Upper lobe of right lung (tissue), 1 donor: ENCODE measurements around the gene INCA1. TPM values are rescaled to one million over a fixed set of nuclear protein-coding genes. Genes with fewer than 3 reads are reported as not detected.

Experiments used
- ATAC-seq: fragments of 200-7000 bp; cut with Tn5 transposase; one replicate; pipeline ENCODE4 v1.9.1; 2020; ENCODE audit warnings: mild to moderate bottlenecking, moderate library complexity
- DNase-seq: peaks from one replicate; pipeline ENCODE4 v3.0.0-alpha.2; 2020
- H3K27ac ChIP-seq: fragments of 200-600 bp; one replicate; pipeline ENCODE4 v1.8.0; 2022
- H3K27me3 ChIP-seq: fragments of 200-600 bp; one replicate; pipeline ENCODE4 v1.8.0; 2022; ENCODE audit warnings: mild to moderate bottlenecking
- H3K36me3 ChIP-seq: fragments of 200-600 bp; one replicate; pipeline ENCODE4 v1.8.0; 2022
- H3K4me1 ChIP-seq: fragments of 200-600 bp; one replicate; pipeline ENCODE4 v1.8.0; 2022
- H3K4me3 ChIP-seq: fragments of 200-600 bp; one replicate; pipeline ENCODE4 v1.8.0; 2022; ENCODE audit warnings: mild to moderate bottlenecking
- H3K9me3 ChIP-seq: fragments of 200-600 bp; one replicate; pipeline ENCODE4 v1.8.0; 2022
- intact Hi-C: fragments of 100-400 bp; cut with DNase I; formaldehyde crosslinking; loops from one replicate; pipeline ENCODE4 v1.11.0; 2022
- total RNA-seq: library from RNA; stranded (reverse); fragmentation: NEBNext Ultra II Directional; extraction: Animal tissue kit (Norgen Biotek cat#: 25700); gene quantifications from one replicate; pipeline ENCODE4 v1.2.1, GENCODE V29; 2021
- TF ChIP-seq, protein P1 (sequence below): fragments of 200-600 bp; IDR thresholded peaks from one replicate; pipeline ENCODE4 v1.8.0; 2022; ENCODE audit warnings: antibody characterized with exemption
- donor health status: DM: no; HTN: yes; CAD: no; lungs with severe emphysema.

Gene INCA1
- total RNA-seq, 1 donor from 2014 or later = 4.5 TPM

DNA sequence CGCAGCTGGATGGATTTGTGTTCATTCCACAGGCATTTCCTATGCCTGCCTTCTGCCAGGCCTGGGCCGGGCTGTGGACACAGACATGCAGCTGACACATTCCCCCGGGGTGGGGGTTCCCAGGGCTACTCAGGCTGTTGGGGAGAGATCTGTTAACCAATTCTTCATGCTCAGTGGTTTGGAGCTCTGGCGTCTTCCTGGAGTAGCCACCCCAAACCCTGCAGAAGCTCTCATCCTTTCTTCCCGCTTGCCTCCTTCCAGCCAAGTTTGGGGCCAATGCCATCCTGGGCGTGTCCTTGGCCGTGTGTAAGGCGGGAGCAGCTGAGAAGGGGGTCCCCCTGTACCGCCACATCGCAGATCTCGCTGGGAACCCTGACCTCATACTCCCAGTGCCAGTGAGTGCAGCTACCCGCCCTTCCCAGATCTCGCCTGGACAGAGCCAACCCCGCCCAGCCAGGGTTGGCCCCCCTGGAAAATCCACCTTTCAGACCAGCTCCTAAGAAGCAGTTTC, 43.8 kb downstream of the INCA1 start:
- Histone ChIP-seq H3K36me3 (peaks cover under 1% of the 10 kb centered on the region), H3K4me3 (no peak overlapping the region), H3K4me1 (peaks cover 15% of the 10 kb centered on the region), H3K27ac (peak overlapping the region; percentile 36), H3K9me3 (no peaks in the 10 kb centered on the region), H3K27me3 (no peaks in the 10 kb centered on the region)
- DNase-seq = no peak
- ATAC-seq = no peak
- TF ChIP-seq, protein P1, sequence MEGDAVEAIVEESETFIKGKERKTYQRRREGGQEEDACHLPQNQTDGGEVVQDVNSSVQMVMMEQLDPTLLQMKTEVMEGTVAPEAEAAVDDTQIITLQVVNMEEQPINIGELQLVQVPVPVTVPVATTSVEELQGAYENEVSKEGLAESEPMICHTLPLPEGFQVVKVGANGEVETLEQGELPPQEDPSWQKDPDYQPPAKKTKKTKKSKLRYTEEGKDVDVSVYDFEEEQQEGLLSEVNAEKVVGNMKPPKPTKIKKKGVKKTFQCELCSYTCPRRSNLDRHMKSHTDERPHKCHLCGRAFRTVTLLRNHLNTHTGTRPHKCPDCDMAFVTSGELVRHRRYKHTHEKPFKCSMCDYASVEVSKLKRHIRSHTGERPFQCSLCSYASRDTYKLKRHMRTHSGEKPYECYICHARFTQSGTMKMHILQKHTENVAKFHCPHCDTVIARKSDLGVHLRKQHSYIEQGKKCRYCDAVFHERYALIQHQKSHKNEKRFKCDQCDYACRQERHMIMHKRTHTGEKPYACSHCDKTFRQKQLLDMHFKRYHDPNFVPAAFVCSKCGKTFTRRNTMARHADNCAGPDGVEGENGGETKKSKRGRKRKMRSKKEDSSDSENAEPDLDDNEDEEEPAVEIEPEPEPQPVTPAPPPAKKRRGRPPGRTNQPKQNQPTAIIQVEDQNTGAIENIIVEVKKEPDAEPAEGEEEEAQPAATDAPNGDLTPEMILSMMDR = no peak
- intact Hi-C loops = no loop called here

DNA sequence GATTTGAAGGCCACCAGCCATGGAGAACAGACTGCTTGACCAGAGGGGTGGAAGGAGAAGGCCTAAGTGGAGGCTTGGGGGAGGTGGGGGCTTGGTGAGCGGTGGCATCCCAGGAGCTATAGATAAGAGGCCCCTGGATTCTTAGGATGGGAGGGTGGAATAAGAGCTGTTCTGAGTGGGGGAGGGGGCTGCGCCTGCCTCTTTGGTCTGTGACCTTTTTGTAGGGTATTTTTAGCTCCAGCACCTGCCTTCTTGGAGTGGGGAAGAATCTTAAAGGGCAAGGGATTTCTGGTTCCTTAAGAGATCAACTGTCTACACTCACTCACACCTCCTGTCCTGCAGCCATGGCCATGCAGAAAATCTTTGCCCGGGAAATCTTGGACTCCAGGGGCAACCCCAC, 45.8 kb downstream of the INCA1 start:
- no peak for DNase-seq
- TF ChIP-seq, protein P1 = no peak
- Histone ChIP-seq H3K27ac (no peak overlapping the region), H3K4me1 (peaks cover 20% of the 10 kb centered on the region), H3K36me3 (peaks cover 4% of the 10 kb centered on the region), H3K4me3 (no peak overlapping the region), H3K9me3 (no peaks in the 10 kb centered on the region), H3K27me3 (no peaks in the 10 kb centered on the region)
- intact Hi-C loops = no loop called here
- ATAC-seq = no peak

DNA sequence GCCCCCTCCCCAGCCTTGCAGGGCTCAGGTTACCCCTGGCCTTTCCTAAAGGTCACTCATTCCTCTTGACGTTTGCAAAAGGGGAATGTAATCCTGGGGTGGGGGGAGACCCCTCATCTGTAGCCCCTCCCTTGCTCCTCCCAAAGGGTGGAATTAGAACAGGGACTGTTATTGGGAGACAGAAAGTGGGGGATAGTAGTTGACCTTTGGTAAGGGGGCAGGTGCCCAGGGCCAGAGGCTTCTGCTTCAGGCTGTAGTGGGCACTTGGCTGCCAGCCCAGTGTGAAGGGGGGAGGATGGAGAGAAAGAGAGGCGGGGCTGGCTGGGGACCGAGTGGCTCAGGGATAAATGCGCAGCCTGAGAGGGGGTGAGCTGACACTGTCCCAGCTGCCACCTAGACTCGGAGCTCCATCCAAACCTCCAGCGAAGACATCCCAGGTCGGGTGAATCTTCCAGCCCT, 46.5 kb downstream of the INCA1 start, which contains the start of gene ENO3:
TSS of gene ENO3 (plus strand) at position 374 of the 459 bp plus-strand sequence. CDS start 711 bp downstream, outside the sequence.
- TF ChIP-seq, protein P1 = no peak

DNA sequence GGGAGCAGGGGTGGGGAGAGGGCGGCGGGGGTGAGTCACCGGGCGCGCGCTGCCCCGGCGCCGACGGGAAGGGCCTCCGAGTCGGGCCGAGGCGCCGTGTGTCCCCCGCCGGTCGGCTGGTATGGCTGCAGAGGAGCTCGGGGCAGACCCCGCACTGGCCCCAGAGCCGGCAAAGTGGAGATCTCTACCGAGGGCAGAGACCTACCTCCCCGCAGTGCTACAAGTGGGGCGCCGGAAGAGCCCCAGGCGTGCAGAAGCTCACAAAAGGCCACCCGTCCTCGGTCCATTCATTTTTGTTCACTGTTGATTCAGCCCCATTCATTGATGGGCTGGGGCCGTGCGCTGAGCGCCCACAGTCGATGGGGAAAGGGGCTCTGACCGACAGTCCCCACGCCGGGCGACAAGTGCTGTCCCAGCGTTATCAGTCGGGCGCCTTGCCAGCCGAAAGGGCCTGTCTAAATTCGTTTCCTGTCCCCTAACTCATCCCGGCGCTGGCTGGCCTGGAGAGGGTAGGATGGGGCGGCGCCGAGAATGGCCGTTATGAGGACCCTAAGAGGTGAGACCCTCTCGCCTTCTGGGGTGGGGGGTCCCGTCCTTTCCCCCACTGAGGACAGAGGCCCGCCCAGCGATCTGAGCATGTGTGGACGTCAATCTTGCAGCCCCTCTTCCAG, 47.1 kb downstream of the INCA1 start:
- Histone ChIP-seq H3K27ac (peak overlapping the region; percentile 97), H3K27me3 (no peaks in the 10 kb centered on the region), H3K9me3 (no peaks in the 10 kb centered on the region), H3K36me3 (peaks cover 16% of the 10 kb centered on the region), H3K4me1 (peaks cover 33% of the 10 kb centered on the region), H3K4me3 (peak overlapping the region; percentile 99)
- TF ChIP-seq, protein P1 = no peak
- DNase-seq = peak; percentile 85
- ATAC-seq = no peak
- intact Hi-C loops = no loop called here

More for the DNA sequence above, 46.5 kb downstream of the INCA1 start, which contains the start of gene ENO3:
- Histone ChIP-seq H3K27me3 (no peaks in the 10 kb centered on the region), H3K9me3 (no peaks in the 10 kb centered on the region), H3K36me3 (peaks cover 11% of the 10 kb centered on the region), H3K27ac (peak within 1 kb of the TSS; percentile 97), H3K4me3 (peak within 1 kb of the TSS; percentile 99), H3K4me1 (peaks cover 27% of the 10 kb centered on the region)
- ATAC-seq (no peak), DNase-seq (no peak)
- intact Hi-C loops = no loop called here

DNA sequence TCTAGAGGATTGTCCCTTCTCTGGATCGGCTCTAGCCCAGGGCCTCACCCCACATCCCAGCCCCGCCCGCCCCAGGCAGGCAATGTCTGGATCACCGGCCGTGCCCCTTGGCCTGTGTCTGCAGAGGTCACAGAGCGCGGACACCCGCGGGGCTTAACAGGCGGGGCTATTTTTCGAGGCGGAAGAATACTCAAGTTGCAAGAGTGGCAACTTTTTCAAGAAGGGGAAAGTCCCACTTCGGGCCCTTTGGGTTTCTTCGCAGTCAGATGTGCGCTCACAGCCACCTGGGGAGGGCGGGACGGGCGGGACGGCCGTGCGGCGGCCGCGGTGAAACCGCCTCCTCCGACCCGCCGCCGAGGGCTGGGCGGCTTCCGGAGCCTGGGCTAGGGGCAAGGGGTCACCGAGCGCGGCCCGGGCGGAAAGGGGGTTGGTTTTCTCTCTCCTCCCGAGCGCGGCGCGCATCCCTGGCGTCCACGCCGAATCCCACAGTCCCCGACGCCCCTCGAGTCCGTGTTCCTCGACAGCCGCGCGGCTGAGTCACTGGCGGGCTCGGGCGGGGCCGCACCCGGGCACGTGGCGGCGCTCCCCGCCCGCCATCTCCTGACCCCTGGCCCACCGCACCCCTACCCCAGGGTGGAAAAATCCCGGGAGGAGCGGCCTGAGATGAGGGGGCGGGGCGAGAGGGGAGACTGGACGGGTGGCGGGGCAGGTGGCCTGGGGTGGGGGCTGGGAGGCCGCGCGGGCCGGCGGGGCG, 47.8 kb downstream of the INCA1 start:
- TF ChIP-seq, protein P1 = no peak
- intact Hi-C loops = no loop called here
- H3K27ac ChIP-seq = peak overlapping the region; percentile 97
- H3K4me1 ChIP-seq = peaks cover 40% of the 10 kb centered on the region
- no peaks in the 10 kb centered on the region for H3K9me3 ChIP-seq
- ATAC-seq = peak; percentile 67
- peak overlapping the region; percentile 99 for H3K4me3 ChIP-seq
- peak; percentile 94 for DNase-seq
- H3K27me3 ChIP-seq = no peaks in the 10 kb centered on the region
- peaks cover 23% of the 10 kb centered on the region for H3K36me3 ChIP-seq
